CD8-positive, alpha-beta memory T cell (primary cell): ENCODE results near the gene ITGAD. TPM values are rescaled to one million over a fixed set of nuclear protein-coding genes. Genes with fewer than 3 reads are reported as not detected.

Source experiments
- CTCF ChIA-PET: fragments of 350-600 bp; sonication (Branson Sonifier 250); formaldehyde crosslinking; loops from one replicate; lab custom pipeline; 2021; ENCODE audit warnings: antibody characterized with exemption; lab: Charles Lee
- POLR2A ChIA-PET: fragments of 350-600 bp; sonication (Branson Sonifier 250); formaldehyde crosslinking; loops from one replicate; lab custom pipeline; 2021; ENCODE audit warnings: antibody characterized with exemption; lab: Charles Lee
- DNase-seq, 5 donors: peaks; one replicate each; pipeline versions ENCODE4 v3.0.0 to v3.0.0-alpha.2; 2020 to 2022; ENCODE audit warnings: mixed read lengths in 1 of 5
- H3K27ac ChIP-seq: one replicate; pipeline ENCODE4 v1.7.0; 2013; ENCODE audit warnings: low read depth, mild to moderate bottlenecking, low read length, moderate library complexity
- H3K27me3 ChIP-seq: 2 replicates; pipeline ENCODE4 v1.7.0; 2013; ENCODE audit warnings: low read length, mild to moderate bottlenecking; ENCODE audit not compliant: insufficient read depth, poor library complexity, severe bottlenecking
- H3K36me3 ChIP-seq: 2 replicates; pipeline ENCODE4 v1.7.0; 2013; ENCODE audit warnings: mild to moderate bottlenecking, low read length, moderate library complexity; ENCODE audit not compliant: insufficient read depth
- H3K4me1 ChIP-seq: 2 replicates; pipeline ENCODE4 v1.7.0; 2013; ENCODE audit warnings: mild to moderate bottlenecking, low read length, moderate library complexity; ENCODE audit not compliant: insufficient read depth
- H3K4me3 ChIP-seq: 2 replicates; pipeline ENCODE4 v1.7.0; 2013; ENCODE audit warnings: mild to moderate bottlenecking, low read length
- H3K9me3 ChIP-seq: 2 replicates; pipeline ENCODE4 v1.7.0; 2013; ENCODE audit warnings: mild to moderate bottlenecking, low read length
- H3K27ac Mint-ChIP-seq, 8 donors: one replicate each; pipeline ENCODE4 v1.8.0; 2020 to 2021; ENCODE audit warnings: mixed read lengths in 8 of 8, mild to moderate bottlenecking in 6 of 8, inconsistent platforms in 3 of 8, moderate library complexity in 3 of 8
- H3K27me3 Mint-ChIP-seq, 2 donors: one replicate each; pipeline ENCODE4 v1.8.0; 2020 to 2021; ENCODE audit warnings: mixed read lengths in 2 of 2, mild to moderate bottlenecking in 1 of 2, moderate library complexity in 1 of 2
- H3K36me3 Mint-ChIP-seq, 3 donors: one replicate each; pipeline ENCODE4 v1.8.0; 2020 to 2021; ENCODE audit warnings: mixed read lengths in 3 of 3, inconsistent platforms in 1 of 3, mild to moderate bottlenecking in 1 of 3
- H3K4me1 Mint-ChIP-seq, 3 donors: one replicate each; pipeline ENCODE4 v1.8.0; 2020 to 2021; ENCODE audit warnings: mixed read lengths in 3 of 3, inconsistent platforms in 1 of 3, mild to moderate bottlenecking in 1 of 3
- H3K4me3 Mint-ChIP-seq, 7 donors: one replicate each; pipeline ENCODE4 v1.8.0; 2020 to 2021; ENCODE audit warnings: mixed read lengths in 7 of 7, mild to moderate bottlenecking in 6 of 7, moderate library complexity in 4 of 7, inconsistent platforms in 2 of 7
- H3K9me3 Mint-ChIP-seq, 5 donors: one replicate each; pipeline ENCODE4 v1.8.0; 2020 to 2022; ENCODE audit warnings: mixed read lengths in 5 of 5, mild to moderate bottlenecking in 3 of 5, moderate library complexity in 2 of 5, inconsistent platforms in 1 of 5
- polyA plus RNA-seq: library from polyadenylated mRNA; unstranded; fragments of 300-500 nt; fragmentation: Illumina TruSeq; gene quantifications from one replicate; pipeline ENCODE4 v1.2.3, GENCODE V29; 2021
- total RNA-seq, 2 experiments: library from RNA; stranded (reverse); gene quantifications; one replicate each; pipeline ENCODE4 v1.2.3, GENCODE V29; 2021

ITGAD gene
- total RNA-seq, result not detected
- polyA plus RNA-seq, result 0.12 TPM

DNA sequence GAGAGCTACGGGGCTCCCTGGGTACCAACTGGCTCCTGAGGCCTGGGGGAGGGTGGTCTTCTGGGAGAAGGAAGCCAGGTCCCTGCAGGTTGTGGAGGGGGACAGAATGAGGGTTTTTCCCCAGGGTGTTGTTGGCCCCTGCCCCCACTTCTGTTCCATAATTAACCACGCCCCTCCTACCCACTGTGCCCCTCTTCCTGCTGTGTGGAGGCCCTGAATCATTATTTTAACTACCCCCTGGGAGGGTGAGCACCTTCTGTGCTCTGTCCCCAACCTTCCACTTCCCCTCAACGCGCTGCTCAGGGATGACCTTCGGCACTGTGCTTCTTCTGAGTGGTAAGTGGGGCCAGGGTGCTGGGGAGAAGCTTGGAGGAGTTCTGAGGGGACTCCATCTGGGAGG lies at the start of gene ITGAD:
Gene ITGAD, plus strand, starts transcription at position 280 of the 400 bp plus-strand sequence. Its CDS starts 26 bp downstream, at position 306.
- CTCF ChIA-PET, result interaction anchor here (1.5 kb wide), 1 partner anchor 10 kb away, joined by 3 read pairs; no protein-coding TSS in a partner anchor
- DNase-seq, result peak in 1 of 5 donors; percentile 12
- H3K36me3 ChIP-seq, result no peaks in the 10 kb centered on the region
- no peaks in the 10 kb centered on the region for H3K9me3 Mint-ChIP-seq
- H3K36me3 Mint-ChIP-seq, result no peaks in the 10 kb centered on the region
- peaks cover 2 to 17% of the 10 kb centered on the region in 2 donors for H3K27me3 Mint-ChIP-seq
- POLR2A ChIA-PET, result no interaction called here
- H3K27me3 ChIP-seq, result no peaks in the 10 kb centered on the region
- H3K4me1 Mint-ChIP-seq, result peaks cover 0 to 3% (median 0%) of the 10 kb centered on the region in 3 donors
- H3K4me1 ChIP-seq, result no peaks in the 10 kb centered on the region
- no peak within 1 kb of the TSS for H3K27ac ChIP-seq
- H3K27ac Mint-ChIP-seq, result peak within 1 kb of the TSS in 2 of 8 donors; percentile 17 to 24
- H3K4me3 Mint-ChIP-seq, result no peak within 1 kb of the TSS
- no peak within 1 kb of the TSS for H3K4me3 ChIP-seq
- no peaks in the 10 kb centered on the region for H3K9me3 ChIP-seq

DNA sequence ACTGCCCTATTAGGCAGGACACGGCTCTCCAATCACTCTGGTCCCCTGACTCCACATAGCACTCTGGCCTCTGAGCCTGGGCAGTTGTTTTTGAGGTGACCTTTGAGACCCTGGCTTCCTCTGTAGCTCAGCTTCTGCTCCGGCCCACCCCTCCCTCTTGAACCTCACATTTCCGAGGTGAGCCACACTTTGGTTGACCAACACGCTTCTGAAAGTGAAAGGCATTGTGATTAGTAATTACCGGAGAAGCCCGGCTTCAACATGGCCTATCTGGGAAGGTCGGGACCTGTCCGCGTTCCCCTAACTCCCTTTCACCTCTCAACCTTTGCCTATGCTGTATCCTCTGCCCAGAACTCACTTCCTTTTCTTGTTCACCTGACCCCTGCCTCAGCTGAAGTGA lies 48.4 kb upstream of the ITGAD start:
- peaks cover 2 to 7% of the 10 kb centered on the region in 2 donors for H3K27me3 Mint-ChIP-seq
- Histone ChIP-seq H3K27me3 (no peaks in the 10 kb centered on the region), H3K36me3 (no peaks in the 10 kb centered on the region), H3K27ac (no peak overlapping the region), H3K4me1 (no peaks in the 10 kb centered on the region), H3K4me3 (no peak overlapping the region), H3K9me3 (no peaks in the 10 kb centered on the region)
- peaks cover 0 to 1% (median 0%) of the 10 kb centered on the region in 3 donors for H3K36me3 Mint-ChIP-seq
- H3K9me3 Mint-ChIP-seq, result no peaks in the 10 kb centered on the region
- peak overlapping the region in 5 of 7 donors; percentile 34 to 71 (median 61) for H3K4me3 Mint-ChIP-seq
- ChIA-PET POLR2A (interaction anchor here (1.6 kb wide), 1 partner anchor 164 kb away, joined by 3 read pairs; no protein-coding TSS in a partner anchor), CTCF (interaction anchor here (0.6 kb wide), 1 partner anchor 38 kb away, joined by 3 read pairs; no protein-coding TSS in a partner anchor)
- H3K27ac Mint-ChIP-seq, result peak overlapping the region in 5 of 8 donors; percentile 39 to 85 (median 64)
- H3K4me1 Mint-ChIP-seq, result peaks cover 12 to 34% (median 14%) of the 10 kb centered on the region in 3 donors
- DNase-seq, result no peak

DNA sequence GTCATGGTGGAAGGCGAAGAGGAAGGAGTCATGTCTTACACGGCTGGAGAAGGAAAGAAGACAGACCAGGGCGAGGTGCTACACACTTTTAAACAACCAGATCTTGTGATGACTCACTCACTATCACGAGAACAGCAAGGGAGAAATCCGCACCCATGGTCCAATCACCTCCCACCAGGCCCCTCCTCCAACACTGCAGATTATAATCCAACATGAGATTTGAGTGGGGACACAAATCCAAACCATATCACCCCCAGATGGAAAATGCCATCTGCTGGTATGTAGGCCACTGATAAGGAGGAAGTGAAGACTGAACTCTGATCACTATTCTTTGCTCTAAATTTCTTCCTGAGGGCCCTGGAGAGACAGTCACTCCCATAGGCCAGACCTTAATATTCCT lies 45.7 kb upstream of the ITGAD start:
- H3K27me3 ChIP-seq, result no peaks in the 10 kb centered on the region
- no peaks in the 10 kb centered on the region for H3K36me3 Mint-ChIP-seq
- H3K4me3 Mint-ChIP-seq, result no peak overlapping the region
- no peak overlapping the region for H3K27ac ChIP-seq
- peaks cover 25 to 49% (median 27%) of the 10 kb centered on the region in 3 donors for H3K4me1 Mint-ChIP-seq
- peak overlapping the region in 1 of 8 donors; percentile 5 for H3K27ac Mint-ChIP-seq
- ChIA-PET CTCF (no interaction called here), POLR2A (no interaction called here)
- no peak overlapping the region for H3K4me3 ChIP-seq
- no peaks in the 10 kb centered on the region for H3K36me3 ChIP-seq
- no peaks in the 10 kb centered on the region for H3K9me3 Mint-ChIP-seq
- H3K9me3 ChIP-seq, result no peaks in the 10 kb centered on the region
- H3K27me3 Mint-ChIP-seq, result peaks cover 0 to 7% of the 10 kb centered on the region in 2 donors
- H3K4me1 ChIP-seq, result peaks cover 4% of the 10 kb centered on the region
- DNase-seq, result no peak

DNA sequence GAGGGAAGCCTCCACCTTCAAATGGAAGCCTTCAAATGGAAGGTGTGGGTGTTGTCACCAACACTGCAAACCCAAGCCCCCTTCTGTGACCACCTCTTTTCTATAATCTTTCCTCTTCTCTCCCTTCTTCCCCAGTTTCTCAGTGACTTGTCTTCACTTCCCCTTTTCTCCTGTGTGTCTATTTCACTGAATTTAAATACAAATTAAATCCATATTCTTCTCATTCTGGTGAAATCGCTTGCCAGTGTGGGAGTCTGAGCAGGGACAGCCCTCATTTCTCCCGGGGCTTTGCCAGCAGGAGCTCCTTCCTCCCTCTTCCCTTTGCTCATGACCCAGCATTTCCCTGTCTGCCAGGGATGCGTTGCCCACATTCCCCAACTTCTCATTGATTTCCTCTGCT lies 44.6 kb upstream of the ITGAD start:
- Histone ChIP-seq H3K4me3 (no peak overlapping the region), H3K27me3 (no peaks in the 10 kb centered on the region), H3K27ac (no peak overlapping the region), H3K4me1 (peaks cover 4% of the 10 kb centered on the region), H3K36me3 (no peaks in the 10 kb centered on the region), H3K9me3 (no peaks in the 10 kb centered on the region)
- POLR2A ChIA-PET, result no interaction called here
- Mint-ChIP-seq H3K27ac (peak overlapping the region in 1 of 8 donors; percentile 72), H3K27me3 (peaks cover 0 to 6% of the 10 kb centered on the region in 2 donors), H3K9me3 (no peaks in the 10 kb centered on the region), H3K36me3 (no peaks in the 10 kb centered on the region), H3K4me1 (peaks cover 32 to 59% (median 36%) of the 10 kb centered on the region in 3 donors), H3K4me3 (no peak overlapping the region)
- no peak for DNase-seq
- CTCF ChIA-PET, result no interaction called here

DNA sequence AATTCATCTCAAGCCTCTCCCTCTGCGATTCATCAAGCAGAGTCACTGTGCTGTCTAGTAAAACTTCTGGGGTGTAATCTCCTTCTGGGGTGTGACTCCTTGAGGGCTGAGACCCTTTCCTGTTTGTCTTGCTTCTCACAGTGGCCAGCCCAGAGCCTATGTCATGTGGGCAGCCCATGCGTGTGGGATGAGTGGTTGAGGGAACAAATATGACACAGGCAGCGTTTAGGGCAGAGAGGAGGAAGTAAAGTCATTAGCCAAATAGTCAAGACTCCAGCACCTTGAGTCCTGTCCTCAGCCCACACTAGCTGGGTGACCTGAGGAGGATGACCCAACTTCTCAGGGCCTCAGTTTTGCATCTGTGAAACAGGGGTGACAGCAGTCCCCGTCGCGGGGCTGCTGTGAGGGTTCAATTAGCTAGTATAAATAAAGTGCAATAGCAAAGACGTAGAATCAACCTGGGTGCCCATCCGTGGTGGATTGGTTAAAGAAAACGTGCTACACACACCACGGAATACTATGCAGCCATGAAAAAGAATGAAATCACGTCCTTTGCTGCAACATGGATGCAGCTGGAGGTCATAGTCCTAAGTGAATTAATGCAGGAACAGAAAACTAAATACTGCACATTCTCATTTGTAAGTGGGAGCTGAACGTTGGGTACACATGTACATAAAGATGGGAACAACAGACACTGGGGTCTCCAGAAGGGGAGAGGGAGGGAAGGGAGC lies 42.7 kb upstream of the ITGAD start:
- H3K36me3 ChIP-seq, result no peaks in the 10 kb centered on the region
- no peak overlapping the region for H3K27ac ChIP-seq
- ChIA-PET POLR2A (no interaction called here), CTCF (interaction anchor here (0.8 kb wide), 1 partner anchor 148 kb away, joined by 3 read pairs; the partner anchor contains the start of gene PYCARD)
- H3K4me3 Mint-ChIP-seq, result no peak overlapping the region
- no peaks in the 10 kb centered on the region for H3K36me3 Mint-ChIP-seq
- DNase-seq, result no peak
- H3K27me3 ChIP-seq, result no peaks in the 10 kb centered on the region
- H3K9me3 ChIP-seq, result no peaks in the 10 kb centered on the region
- peak overlapping the region in 4 of 8 donors; percentile 42 to 70 (median 58) for H3K27ac Mint-ChIP-seq
- peaks cover 39 to 67% (median 42%) of the 10 kb centered on the region in 3 donors for H3K4me1 Mint-ChIP-seq
- no peaks in the 10 kb centered on the region for H3K9me3 Mint-ChIP-seq
- H3K27me3 Mint-ChIP-seq, result peaks cover 0 to 4% of the 10 kb centered on the region in 2 donors
- H3K4me1 ChIP-seq, result peaks cover 18% of the 10 kb centered on the region
- H3K4me3 ChIP-seq, result no peak overlapping the region

DNA sequence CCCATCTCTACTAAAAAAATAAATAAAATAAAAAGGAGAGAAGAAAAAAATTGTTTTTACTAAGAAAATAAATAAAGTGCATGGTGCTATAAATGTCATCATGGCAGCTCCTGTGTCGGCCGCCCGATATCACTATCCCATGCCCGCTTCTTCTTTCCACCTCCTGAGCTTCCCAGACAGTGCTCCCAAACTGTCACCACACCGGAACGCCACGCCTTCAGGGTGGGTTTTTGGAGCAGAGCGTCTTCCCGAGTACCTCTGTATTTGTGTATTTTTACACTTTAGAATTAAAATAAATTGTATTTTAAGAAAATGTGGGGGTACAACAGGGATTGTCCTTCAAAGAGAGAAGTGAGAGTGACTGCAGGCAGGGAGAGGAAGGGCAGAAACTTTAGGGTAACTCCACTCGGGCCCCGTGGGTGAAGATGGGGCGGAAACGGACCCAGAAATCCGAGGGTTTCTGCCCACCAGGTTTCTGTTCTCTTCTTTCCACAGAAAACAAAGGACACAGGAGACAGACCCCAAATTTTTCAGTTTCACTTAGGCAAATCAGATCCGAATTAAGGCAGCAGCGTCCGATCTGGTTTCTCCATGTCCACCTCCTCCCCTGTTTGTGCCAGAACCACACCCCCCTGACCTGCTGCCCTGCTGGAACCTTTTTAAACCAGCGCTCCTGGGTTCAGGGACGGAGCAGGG lies 41.7 kb upstream of the ITGAD start:
- Histone ChIP-seq H3K27me3 (no peaks in the 10 kb centered on the region), H3K36me3 (no peaks in the 10 kb centered on the region), H3K4me3 (no peak overlapping the region), H3K27ac (no peak overlapping the region), H3K9me3 (no peaks in the 10 kb centered on the region), H3K4me1 (peaks cover 21% of the 10 kb centered on the region)
- no peak for DNase-seq
- Mint-ChIP-seq H3K27me3 (peaks cover 0 to 4% of the 10 kb centered on the region in 2 donors), H3K27ac (no peak overlapping the region), H3K4me3 (peak overlapping the region in 1 of 7 donors; percentile 24), H3K4me1 (peaks cover 44 to 77% (median 48%) of the 10 kb centered on the region in 3 donors), H3K36me3 (no peaks in the 10 kb centered on the region), H3K9me3 (no peaks in the 10 kb centered on the region)
- POLR2A ChIA-PET, result no interaction called here
- CTCF ChIA-PET, result interaction anchor here (0.8 kb wide), 1 partner anchor 149 kb away, joined by 3 read pairs; the partner anchor contains the start of gene PYCARD

DNA sequence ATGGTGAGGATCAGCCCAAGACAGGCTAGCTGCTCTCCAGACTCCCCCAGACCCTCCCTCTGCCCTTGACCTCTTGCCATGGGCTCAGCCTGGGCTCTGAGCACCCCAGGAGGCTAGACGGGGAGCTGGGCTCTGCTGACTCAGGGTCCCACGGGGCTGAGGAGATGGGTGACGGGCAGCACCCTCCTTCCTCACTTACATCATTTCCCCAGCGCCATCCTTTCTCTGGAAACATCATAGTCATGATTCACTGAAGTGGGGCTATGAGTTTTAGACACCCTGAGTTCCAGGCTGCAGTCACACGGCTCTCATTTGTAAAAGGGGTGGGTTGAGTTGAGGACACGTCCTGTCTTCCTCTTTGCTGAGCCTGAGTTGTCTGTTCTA lies 41.2 kb upstream of the ITGAD start:
- H3K9me3 ChIP-seq, result no peaks in the 10 kb centered on the region
- no peak overlapping the region for H3K4me3 ChIP-seq
- H3K4me1 ChIP-seq, result peaks cover 21% of the 10 kb centered on the region
- Mint-ChIP-seq H3K27ac (peak overlapping the region in 1 of 8 donors; percentile 70), H3K36me3 (no peaks in the 10 kb centered on the region), H3K27me3 (peaks cover 0 to 4% of the 10 kb centered on the region in 2 donors), H3K4me3 (peak overlapping the region in 1 of 7 donors; percentile 19), H3K9me3 (no peaks in the 10 kb centered on the region), H3K4me1 (peaks cover 45 to 81% (median 48%) of the 10 kb centered on the region in 3 donors)
- DNase-seq, result no peak
- ChIA-PET CTCF (no interaction called here), POLR2A (no interaction called here)
- no peak overlapping the region for H3K27ac ChIP-seq
- no peaks in the 10 kb centered on the region for H3K36me3 ChIP-seq
- no peaks in the 10 kb centered on the region for H3K27me3 ChIP-seq
